Activated CD4-positive, alpha-beta T cell treated with anti-CD3 and anti-CD28 coated beads for 36 hours (primary cell): Measurements from ENCODE around the gene TMEM120B. TPM values are rescaled to one million over a fixed set of nuclear protein-coding genes. Genes with fewer than 3 reads are reported as not detected.

Experiments used
- ATAC-seq: fragments of 200-7000 bp; cut with Tn5 transposase; one replicate; pipeline ENCODE4 v1.10.0; 2021; ENCODE audit warnings: mild to moderate bottlenecking, moderate library complexity
- CTCF ChIA-PET: fragments of 350-600 bp; sonication (Branson Sonifier 250); formaldehyde crosslinking; loops from one replicate; lab custom pipeline; 2021; ENCODE audit warnings: antibody characterized with exemption; lab: Charles Lee
- POLR2A ChIA-PET: fragments of 350-600 bp; sonication (Branson Sonifier 250); formaldehyde crosslinking; loops from one replicate; lab custom pipeline; 2021; ENCODE audit warnings: antibody characterized with exemption, inconsistent platforms; lab: Charles Lee
- DNase-seq: peaks from one replicate; pipeline ENCODE4 v3.0.0-alpha.2; 2020
- H3K27ac Mint-ChIP-seq: one replicate; pipeline ENCODE4 v1.8.0; 2021; ENCODE audit warnings: mixed read lengths
- H3K27me3 Mint-ChIP-seq: one replicate; pipeline ENCODE4 v1.8.0; 2021; ENCODE audit warnings: mixed read lengths
- H3K36me3 Mint-ChIP-seq: one replicate; pipeline ENCODE4 v1.8.0; 2021; ENCODE audit warnings: low read depth, mixed read lengths
- H3K4me1 Mint-ChIP-seq: one replicate; pipeline ENCODE4 v1.8.0; 2021; ENCODE audit warnings: mixed read lengths
- H3K4me3 Mint-ChIP-seq: one replicate; pipeline ENCODE4 v1.8.0; 2021; ENCODE audit warnings: mild to moderate bottlenecking, moderate library complexity, mixed read lengths
- H3K9me3 Mint-ChIP-seq: one replicate; pipeline ENCODE4 v1.8.0; 2021; ENCODE audit warnings: low read depth, mixed read lengths
- intact Hi-C, 2 experiments: fragments of 100-400 bp; cut with DNase I in 1 of 2; cut with micrococcal nuclease in 1 of 2; formaldehyde crosslinking; loops; one replicate each; pipeline versions ENCODE4 v1.14.2 to v1.15.1; 2022 to 2024; cut with DNase I, micrococcal nuclease
- total RNA-seq, 2 experiments: library from RNA; stranded (reverse); gene quantifications; one replicate each; pipeline ENCODE4 v1.2.3, GENCODE V29; 2021

TMEM120B gene
- total RNA-seq, 2 experiments from 2014 or later: 8.8 to 11.7 TPM

DNA sequence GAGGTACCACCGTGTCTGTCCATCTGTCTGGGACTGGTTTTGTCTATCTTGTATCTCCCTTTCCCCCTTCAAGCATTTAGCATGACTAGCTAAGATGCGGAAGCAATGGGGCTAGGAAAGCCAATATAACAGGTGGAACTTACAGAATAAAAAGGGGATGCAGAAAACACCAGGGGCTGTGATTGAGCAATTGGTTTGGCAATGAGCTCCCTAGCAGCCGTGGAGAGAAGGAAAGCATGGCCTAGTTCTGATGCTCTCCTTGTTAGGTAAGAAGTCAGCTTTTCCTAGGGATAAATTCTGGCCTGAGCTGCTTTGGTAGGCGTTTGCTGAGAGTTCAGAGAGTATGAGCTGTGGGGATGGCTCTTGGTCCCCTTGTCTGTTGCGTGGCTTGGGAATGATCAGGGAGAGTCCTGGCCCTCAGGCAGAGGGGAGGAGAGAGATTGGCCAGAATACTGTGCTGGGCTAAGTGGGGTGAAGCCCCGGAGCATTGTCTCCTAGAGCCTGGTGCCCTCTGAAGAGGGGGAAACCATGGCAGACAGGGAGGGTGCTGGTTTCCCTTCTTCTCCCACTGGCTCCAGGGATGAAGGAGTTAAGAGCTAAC is 98.4 kb downstream of the TMEM120B start:
- ATAC-seq (no peak), DNase-seq (peak; percentile 6)
- Mint-ChIP-seq H3K36me3 (peaks cover 42% of the 10 kb centered on the region), H3K4me1 (peaks cover 45% of the 10 kb centered on the region), H3K9me3 (no peaks in the 10 kb centered on the region), H3K27ac (peak overlapping the region; percentile 69), H3K27me3 (no peaks in the 10 kb centered on the region), H3K4me3 (peak overlapping the region; percentile 73)
- intact Hi-C loops: loop anchor here in 1 of 2 experiments (5.0 kb wide), 1 partner anchor 34 kb away; no protein-coding TSS in a partner anchor
- CTCF ChIA-PET: interaction anchor here (0.6 to 13.0 kb wide), 17 partner anchors 8 to 694 kb away, joined by 3 to 439 read pairs (median 6); partner anchors contain the start of genes CFAP251, PSMD9, RHOF and TMEM120B
- POLR2A ChIA-PET: interaction anchor here (0.6 to 3.4 kb wide), 5 partner anchors 9 to 29 kb away, joined by 3 to 32 read pairs (median 7); partner anchors contain the start of gene RHOF

DNA sequence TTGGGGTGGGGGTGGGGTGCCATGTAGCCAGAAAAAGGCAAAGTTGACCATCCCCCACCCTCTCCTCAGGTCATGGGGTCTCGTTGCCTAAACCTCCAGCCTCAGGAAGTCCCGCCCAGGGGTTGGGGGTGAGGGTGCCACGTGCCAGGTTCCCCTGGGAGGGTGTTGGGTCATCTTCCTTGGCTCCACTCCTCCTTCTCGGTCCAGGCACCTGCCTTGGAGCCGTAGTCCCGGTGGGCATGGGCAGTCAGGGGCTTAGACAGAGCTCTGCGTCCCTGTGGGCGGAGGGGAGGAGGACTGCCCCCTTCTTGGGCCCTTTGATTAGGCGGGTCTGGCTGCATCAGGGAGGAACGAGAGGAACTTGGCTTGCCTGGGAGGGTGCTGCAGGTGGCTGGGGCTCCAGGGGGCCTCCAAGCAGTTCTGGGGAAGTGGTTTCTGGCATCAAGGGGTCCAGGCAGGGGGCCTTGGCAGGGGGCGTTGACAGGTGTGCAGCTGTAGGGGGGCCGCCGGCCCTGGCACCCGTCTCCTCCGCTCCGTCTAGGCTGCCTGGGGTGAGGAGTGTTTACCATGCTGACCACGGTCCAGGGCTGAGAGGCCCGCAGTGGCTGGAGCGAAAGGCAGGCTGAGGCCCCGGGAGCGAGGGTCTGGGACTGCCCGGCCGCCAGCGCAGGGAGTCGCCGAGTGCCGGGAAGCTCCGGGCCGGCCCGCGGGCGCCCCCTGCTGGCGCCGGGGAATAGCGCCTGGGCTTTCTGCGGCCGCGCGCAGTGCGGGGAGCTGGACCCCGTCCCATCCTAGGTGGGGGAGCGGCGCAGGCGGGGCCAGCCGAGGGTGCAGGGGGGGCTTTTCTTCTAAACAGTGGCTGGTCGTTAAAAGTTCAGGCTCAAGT is 99.1 kb downstream of the TMEM120B start:
- DNase-seq: peak; percentile 82
- ATAC-seq: peak; percentile 86
- Mint-ChIP-seq H3K4me1 (peaks cover 40% of the 10 kb centered on the region), H3K4me3 (peak overlapping the region; percentile 73), H3K27me3 (no peaks in the 10 kb centered on the region), H3K9me3 (no peaks in the 10 kb centered on the region), H3K36me3 (peaks cover 43% of the 10 kb centered on the region), H3K27ac (peak overlapping the region; percentile 69)
- intact Hi-C loops: loop anchor here (1.0 to 5.0 kb wide), 7 partner anchors 7 to 99 kb away; partner anchors contain the start of genes SETD1B (in 2 of the 2), PSMD9 (in 1 of the 2) and TMEM120B (in 1 of the 2)
- POLR2A ChIA-PET: interaction anchor here (1.2 to 3.4 kb wide), 4 partner anchors 9 to 30 kb away, joined by 3 to 32 read pairs (median 12); partner anchors contain the start of gene RHOF
- CTCF ChIA-PET: interaction anchor here (0.5 to 13.0 kb wide), 32 partner anchors 9 to 694 kb away, joined by 3 to 439 read pairs (median 4); partner anchors contain the start of genes PSMD9, RHOF and TMEM120B

DNA sequence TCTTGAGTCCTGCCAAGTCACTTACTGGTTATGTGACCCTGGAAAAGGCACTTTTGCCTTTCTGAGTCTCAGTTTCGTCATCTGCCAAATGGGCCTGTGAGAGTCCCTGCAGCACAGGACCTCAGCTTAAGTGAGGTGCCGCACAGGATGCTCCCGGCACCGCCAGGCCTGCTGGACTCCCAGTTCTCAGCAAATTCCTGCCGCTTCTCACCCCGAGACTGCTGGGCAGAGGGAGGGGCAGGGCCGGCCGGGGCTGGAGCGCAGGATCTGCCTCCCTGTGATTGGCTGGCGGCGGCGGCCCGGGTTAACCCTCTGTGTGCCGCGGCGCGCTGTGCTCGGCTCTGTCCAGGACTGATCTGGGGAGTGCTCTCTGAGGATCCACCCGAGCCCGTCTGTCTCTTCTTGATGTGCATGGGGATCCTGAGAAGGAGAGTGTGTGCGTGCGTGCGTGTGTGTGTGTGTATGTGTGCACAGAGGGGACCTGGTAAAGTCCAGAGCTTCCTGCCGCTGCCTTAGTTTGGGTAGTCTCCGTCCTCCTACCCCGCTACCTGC is 99.8 kb downstream of the TMEM120B start:
- peak; percentile 73 for ATAC-seq
- H3K27me3 Mint-ChIP-seq: no peaks in the 10 kb centered on the region
- intact Hi-C loops: loop anchor here (1.0 to 5.0 kb wide), 7 partner anchors 8 to 100 kb away; partner anchors contain the start of genes SETD1B (in 2 of the 2), PSMD9 (in 1 of the 2) and TMEM120B (in 1 of the 2)
- ChIA-PET CTCF (interaction anchor here (0.5 to 13.0 kb wide), 25 partner anchors 10 to 462 kb away, joined by 3 to 439 read pairs (median 4); partner anchors contain the start of genes PSMD9, RHOF and TMEM120B), POLR2A (interaction anchor here (0.6 to 3.4 kb wide), 4 partner anchors 10 to 50 kb away, joined by 3 to 32 read pairs (median 10); partner anchors contain the start of gene RHOF)
- H3K4me1 Mint-ChIP-seq: peaks cover 33% of the 10 kb centered on the region
- H3K9me3 Mint-ChIP-seq: no peaks in the 10 kb centered on the region
- H3K4me3 Mint-ChIP-seq: peak overlapping the region; percentile 73
- peaks cover 41% of the 10 kb centered on the region for H3K36me3 Mint-ChIP-seq
- peak overlapping the region; percentile 28 for H3K27ac Mint-ChIP-seq
- DNase-seq: peak; percentile 73

DNA sequence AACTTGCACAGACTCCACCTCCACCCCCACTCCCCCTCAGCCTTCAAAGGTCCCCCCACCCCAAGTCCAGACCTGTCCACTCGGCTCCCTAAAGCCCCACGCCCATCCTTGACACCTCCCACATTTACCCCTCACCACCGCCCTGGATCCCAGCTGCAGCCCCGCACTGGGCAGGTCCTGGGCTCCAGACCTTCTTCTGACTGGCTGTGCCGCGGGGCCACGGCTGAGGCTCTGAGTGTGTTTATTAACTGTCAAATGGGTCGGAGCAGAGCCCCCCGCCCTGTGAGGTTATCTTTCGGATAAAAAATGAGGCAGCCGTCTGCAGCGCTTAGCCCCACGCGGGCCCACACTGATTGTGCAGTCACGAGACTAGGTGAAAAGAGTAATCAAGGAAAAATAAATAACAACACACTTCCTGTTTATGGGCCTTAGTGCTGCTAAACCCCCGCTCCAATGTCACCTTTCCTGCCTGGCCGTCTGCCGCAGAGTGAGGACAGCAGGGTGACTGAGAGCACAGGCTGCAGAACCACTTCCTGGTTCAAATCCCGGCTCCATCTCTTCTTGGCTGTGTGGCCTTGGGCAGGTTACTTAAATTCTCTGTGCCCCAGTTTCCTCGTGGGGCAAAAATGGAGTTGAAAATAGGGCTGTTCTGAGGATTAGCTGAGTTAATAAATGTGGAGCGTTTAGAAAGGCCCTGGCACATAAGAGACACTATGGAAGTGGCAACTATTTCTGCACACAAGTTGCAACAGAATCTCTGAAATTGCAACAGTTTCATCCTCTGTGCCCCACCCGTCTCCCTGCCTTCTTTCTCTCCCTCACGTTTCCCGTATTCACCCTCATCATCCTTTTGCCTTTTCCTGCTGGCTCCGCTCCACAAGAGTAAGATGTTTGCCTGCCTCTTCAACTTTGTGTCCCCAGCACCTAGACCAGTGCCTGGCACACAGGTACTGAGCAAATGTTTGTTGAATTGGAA is 100.7 kb downstream of the TMEM120B start:
- DNase-seq: peak; percentile 32
- H3K4me1 Mint-ChIP-seq: peaks cover 28% of the 10 kb centered on the region
- no peaks in the 10 kb centered on the region for H3K27me3 Mint-ChIP-seq
- no peaks in the 10 kb centered on the region for H3K9me3 Mint-ChIP-seq
- CTCF ChIA-PET: interaction anchor here (0.6 to 13.0 kb wide), 6 partner anchors 11 to 72 kb away, joined by 3 to 439 read pairs (median 14); partner anchors contain the start of gene RHOF
- POLR2A ChIA-PET: interaction anchor here (0.6 kb wide), 1 partner anchor 49 kb away, joined by 3 read pairs; no protein-coding TSS in a partner anchor
- peak overlapping the region; percentile 71 for H3K27ac Mint-ChIP-seq
- intact Hi-C loops: loop anchor here (1.0 to 5.0 kb wide), 7 partner anchors 9 to 100 kb away; partner anchors contain the start of genes SETD1B (in 2 of the 2), PSMD9 (in 1 of the 2) and TMEM120B (in 1 of the 2)
- H3K36me3 Mint-ChIP-seq: peaks cover 46% of the 10 kb centered on the region
- peak overlapping the region; percentile 73 for H3K4me3 Mint-ChIP-seq
- ATAC-seq: no peak

DNA sequence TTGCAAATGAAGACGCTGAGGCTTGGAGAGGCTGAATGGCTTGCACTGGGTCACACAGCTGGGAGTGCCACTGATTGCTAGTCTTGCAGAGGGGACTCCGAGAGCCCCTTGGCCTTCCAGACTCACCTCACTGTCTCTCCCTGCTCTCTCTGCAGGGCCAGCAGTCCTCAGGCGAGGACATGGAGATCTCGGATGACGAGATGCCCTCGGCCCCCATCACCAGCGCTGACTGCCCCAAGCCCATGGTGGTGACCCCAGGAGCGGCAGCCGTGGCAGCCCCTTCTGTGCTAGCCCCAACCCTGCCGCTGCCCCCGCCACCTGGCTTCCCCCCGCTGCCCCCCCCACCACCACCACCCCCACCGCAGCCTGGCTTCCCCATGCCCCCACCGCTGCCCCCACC is 101.4 kb downstream of the TMEM120B start:
- CTCF ChIA-PET: interaction anchor here (13.0 kb wide), 1 partner anchor 19 kb away, joined by 439 read pairs; the partner anchor contains the start of gene RHOF
- DNase-seq: no peak
- peaks cover 28% of the 10 kb centered on the region for H3K4me1 Mint-ChIP-seq
- no peaks in the 10 kb centered on the region for H3K27me3 Mint-ChIP-seq
- intact Hi-C loops: loop anchor here (2.0 to 5.0 kb wide), 2 partner anchors 37 to 101 kb away; partner anchors contain the start of gene TMEM120B (in 1 of the 2)
- no peaks in the 10 kb centered on the region for H3K9me3 Mint-ChIP-seq
- POLR2A ChIA-PET: no interaction called here
- peak overlapping the region; percentile 73 for H3K4me3 Mint-ChIP-seq
- peak overlapping the region; percentile 71 for H3K27ac Mint-ChIP-seq
- peaks cover 42% of the 10 kb centered on the region for H3K36me3 Mint-ChIP-seq
- no peak for ATAC-seq

DNA sequence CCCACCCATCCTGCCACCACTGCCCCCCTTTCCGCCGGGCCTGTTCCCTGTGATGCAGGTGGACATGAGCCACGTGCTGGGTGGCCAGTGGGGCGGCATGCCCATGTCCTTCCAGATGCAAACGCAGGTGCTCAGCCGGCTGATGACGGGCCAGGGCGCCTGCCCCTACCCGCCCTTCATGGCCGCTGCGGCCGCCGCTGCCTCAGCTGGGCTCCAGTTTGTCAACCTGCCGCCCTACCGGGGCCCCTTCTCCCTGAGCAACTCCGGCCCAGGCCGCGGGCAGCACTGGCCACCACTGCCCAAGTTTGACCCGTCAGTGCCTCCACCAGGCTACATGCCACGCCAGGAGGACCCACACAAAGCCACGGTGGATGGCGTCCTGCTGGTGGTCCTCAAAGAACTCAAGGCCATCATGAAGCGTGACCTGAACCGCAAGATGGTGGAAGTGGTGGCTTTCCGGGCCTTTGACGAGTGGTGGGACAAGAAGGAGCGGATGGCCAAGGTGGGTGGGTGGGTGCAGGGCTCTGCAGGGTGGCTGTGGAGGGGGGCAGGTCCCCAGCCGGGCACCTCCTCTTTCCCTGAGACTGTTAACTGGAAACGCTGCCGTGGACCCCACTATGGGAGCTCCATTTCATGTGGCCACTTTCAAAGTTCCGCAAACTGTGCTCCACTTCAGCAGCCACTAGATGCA is 102.0 kb downstream of the TMEM120B start:
- H3K27ac Mint-ChIP-seq: no peak overlapping the region
- ChIA-PET CTCF (interaction anchor here (1.2 to 2.5 kb wide), 2 partner anchors 19 to 77 kb away, joined by 6 to 26 read pairs; partner anchors contain the start of gene RHOF), POLR2A (no interaction called here)
- H3K4me1 Mint-ChIP-seq: peaks cover 26% of the 10 kb centered on the region
- no peaks in the 10 kb centered on the region for H3K27me3 Mint-ChIP-seq
- H3K9me3 Mint-ChIP-seq: no peaks in the 10 kb centered on the region
- no peak overlapping the region for H3K4me3 Mint-ChIP-seq
- DNase-seq: no peak
- no peak for ATAC-seq
- intact Hi-C loops: loop anchor here in 1 of 2 experiments (5.0 kb wide), 1 partner anchor 37 kb away; no protein-coding TSS in a partner anchor
- H3K36me3 Mint-ChIP-seq: peaks cover 43% of the 10 kb centered on the region

DNA sequence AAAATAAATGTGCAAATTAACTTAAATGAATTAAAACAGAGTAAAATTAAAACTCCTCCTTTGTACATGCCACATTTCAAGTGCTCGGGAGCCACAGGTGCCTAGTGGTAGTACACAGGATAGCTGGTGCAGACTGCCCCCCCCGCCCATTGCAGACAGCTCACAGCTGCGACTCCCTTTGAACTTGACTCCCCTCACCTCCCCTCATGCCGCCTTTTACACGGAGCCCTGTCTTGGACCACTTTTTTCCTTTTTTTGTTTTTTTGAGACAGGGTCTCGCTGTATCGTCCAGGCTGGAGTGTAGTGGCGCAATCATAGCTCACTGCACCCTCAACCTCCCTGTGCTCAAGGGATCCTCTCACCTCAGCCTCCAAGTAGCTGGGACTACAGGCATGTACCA is 102.7 kb downstream of the TMEM120B start:
- Mint-ChIP-seq H3K36me3 (peaks cover 42% of the 10 kb centered on the region), H3K4me3 (no peak overlapping the region), H3K4me1 (peaks cover 25% of the 10 kb centered on the region), H3K27ac (no peak overlapping the region), H3K9me3 (no peaks in the 10 kb centered on the region), H3K27me3 (no peaks in the 10 kb centered on the region)
- ChIA-PET CTCF (interaction anchor here (0.7 to 2.5 kb wide), 4 partner anchors 20 to 216 kb away, joined by 3 to 26 read pairs (median 5); partner anchors contain the start of gene RHOF), POLR2A (no interaction called here)
- DNase-seq (peak; percentile 36), ATAC-seq (no peak)
- intact Hi-C loops: no loop called here

DNA sequence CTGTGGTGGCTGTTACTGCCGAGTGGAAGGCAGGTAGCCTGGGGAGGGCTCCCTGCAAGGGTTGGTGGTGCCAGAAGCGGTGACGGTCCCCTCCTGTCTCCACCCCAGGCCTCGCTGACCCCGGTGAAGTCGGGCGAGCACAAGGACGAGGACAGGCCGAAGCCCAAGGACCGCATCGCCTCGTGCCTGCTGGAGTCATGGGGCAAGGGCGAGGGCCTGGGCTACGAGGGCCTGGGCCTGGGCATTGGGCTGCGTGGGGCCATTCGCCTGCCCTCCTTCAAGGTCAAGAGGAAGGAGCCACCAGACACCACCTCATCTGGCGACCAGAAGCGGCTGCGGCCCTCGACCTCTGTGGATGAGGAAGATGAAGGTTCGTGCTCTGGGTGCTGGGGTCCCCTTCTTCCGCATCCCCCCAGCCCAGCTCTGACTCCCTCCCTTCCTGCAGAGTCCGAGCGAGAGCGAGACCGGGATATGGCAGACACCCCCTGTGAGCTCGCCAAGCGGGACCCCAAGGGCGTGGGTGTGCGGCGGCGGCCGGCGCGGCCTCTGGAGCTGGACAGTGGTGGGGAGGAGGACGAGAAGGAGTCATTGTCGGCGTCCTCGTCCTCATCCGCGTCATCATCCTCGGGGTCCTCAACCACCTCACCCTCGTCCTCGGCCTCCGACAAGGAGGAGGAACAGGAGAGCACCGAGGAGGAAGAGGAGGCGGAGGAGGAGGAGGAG is 104.5 kb downstream of the TMEM120B start:
- Mint-ChIP-seq H3K4me1 (peaks cover 18% of the 10 kb centered on the region), H3K9me3 (no peaks in the 10 kb centered on the region), H3K27me3 (no peaks in the 10 kb centered on the region), H3K4me3 (no peak overlapping the region), H3K36me3 (peaks cover 40% of the 10 kb centered on the region), H3K27ac (no peak overlapping the region)
- ATAC-seq (no peak), DNase-seq (no peak)
- intact Hi-C loops: no loop called here
- ChIA-PET CTCF (interaction anchor here (2.5 kb wide), 1 partner anchor 22 kb away, joined by 26 read pairs; the partner anchor contains the start of gene RHOF), POLR2A (no interaction called here)

DNA sequence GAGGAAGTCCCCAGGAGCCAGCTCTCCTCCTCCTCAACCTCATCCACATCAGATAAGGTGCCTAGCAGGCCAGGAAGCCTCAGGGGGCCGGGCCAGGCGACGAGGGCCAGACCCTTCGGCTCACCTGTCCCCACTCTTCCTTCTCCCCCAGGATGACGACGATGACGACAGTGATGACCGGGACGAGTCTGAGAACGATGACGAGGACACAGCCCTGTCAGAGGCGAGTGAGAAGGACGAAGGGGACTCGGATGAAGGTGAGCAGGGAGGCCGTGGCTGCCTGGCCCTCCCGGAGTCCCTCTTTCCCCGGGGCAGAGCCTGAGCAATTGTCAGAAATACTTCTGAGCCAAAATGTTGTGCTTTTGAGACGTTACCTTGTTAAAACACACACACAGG is 105.1 kb downstream of the TMEM120B start:
- ChIA-PET CTCF (no interaction called here), POLR2A (no interaction called here)
- Mint-ChIP-seq H3K27ac (no peak overlapping the region), H3K4me3 (no peak overlapping the region), H3K9me3 (no peaks in the 10 kb centered on the region), H3K27me3 (no peaks in the 10 kb centered on the region), H3K4me1 (peaks cover 13% of the 10 kb centered on the region), H3K36me3 (peaks cover 42% of the 10 kb centered on the region)
- DNase-seq: no peak
- intact Hi-C loops: no loop called here
- no peak for ATAC-seq
